Adrenal gland (tissue), 12 donors: ENCODE data around the gene REM2. TPM values are rescaled to one million over a fixed set of nuclear protein-coding genes. Genes with fewer than 3 reads are reported as not detected.
A peak's percentile ranks its signal among the peaks of the same experiment; 100 is the strongest.

Source experiments
- DNase-seq, 7 donors: peaks; one replicate each; pipeline ENCODE4 v3.0.0-alpha.2; 2019 to 2020
- H3K27ac ChIP-seq, 5 donors: fragments of 200-600 bp; sonication (generic) in 4 of 5; 1 replicate in 3 of 5; 2 replicates in 2 of 5; pipeline versions ENCODE4 v1.5.1 to v1.8.0; 2016 to 2020; ENCODE audit warnings: mild to moderate bottlenecking in 1 of 5
- H3K27me3 ChIP-seq: fragments of 200-600 bp; 2 replicates; pipeline ENCODE4 v1.8.0; 2021
- H3K36me3 ChIP-seq, 2 donors: fragments of 200-600 bp; replicated peaks in 1 of 2; 1 replicate in 1 of 2; 2 replicates in 1 of 2; pipeline versions ENCODE4 v1.5.1 to v1.8.0; 2018 to 2022
- H3K4me1 ChIP-seq, 2 donors: fragments of 200-600 bp; replicated peaks in 1 of 2; 1 replicate in 1 of 2; 2 replicates in 1 of 2; pipeline versions ENCODE4 v1.5.1 to v1.8.0; 2018 to 2021
- H3K4me3 ChIP-seq, 4 donors: fragments of 200-600 bp; sonication (generic) in 3 of 4; one replicate each; pipeline ENCODE4 v1.5.1; 2016 to 2018
- H3K9me3 ChIP-seq, 3 donors: fragments of 200-600 bp; sonication (generic) in 1 of 3; replicated peaks in 1 of 3; 1 replicate in 2 of 3; 2 replicates in 1 of 3; pipeline versions ENCODE4 v1.5.1 to v1.8.0; 2016 to 2021
- CTCF ChIP-seq, 6 experiments: fragments of 450-650 bp in 4 of 6; fragments of 200-600 bp in 2 of 6; sonication (generic) in 1 of 6; IDR thresholded peaks; 1 replicate in 5 of 6; 2 replicates in 1 of 6; pipeline versions ENCODE4 v1.5.1 to v1.8.0; 2016 to 2021; ENCODE audit warnings: antibody characterized with exemption in 6 of 6, mild to moderate bottlenecking in 2 of 6, moderate library complexity in 1 of 6
- POLR2A ChIP-seq, 2 donors: fragments of 450-650 bp; IDR thresholded peaks; one replicate each; pipeline ENCODE4 v1.6.1; 2017; ENCODE audit warnings: antibody characterized with exemption in 2 of 2, mild to moderate bottlenecking in 2 of 2, moderate library complexity in 1 of 2
- WGBS, 4 donors: extraction: QIAGEN DNeasy Blood & Tissue Kit in 2 of 4; methylation state at CpG; one replicate each; pipeline versions ENCODE4 v1.1.5 to v1.1.7; 2013 to 2017; 5-methylcytosine and 5-hydroxymethylcytosine counted together
- intact Hi-C, 2 donors: fragments of 100-400 bp; cut with DNase I; formaldehyde crosslinking; loops; one replicate each; pipeline versions ENCODE4 v1.14.1 to v1.15.0; 2022 to 2023
- polyA plus RNA-seq, 3 donors: library from polyadenylated mRNA; stranded (reverse); fragments of 200-250 nt in 2 of 3; fragments of 350-450 nt in 1 of 3; fragmentation: Illumina TruSeq in 1 of 3; extraction: RNeasy Lipid Tissue Mini Kit (QIAGEN cat#74804) in 1 of 3; gene quantifications; one replicate each; pipeline ENCODE4 v1.2.3, GENCODE V29; 2013 to 2014
- total RNA-seq, 9 donors: library from RNA; depleted of rRNA in 4 of 9; stranded (reverse); fragments of >200 nt in 4 of 9; fragments of 120-200 nt in 1 of 9; fragmentation: NEBNext Ultra II Directional in 1 of 9; extraction: Animal tissue kit (Norgen Biotek cat#: 25700) in 1 of 9; gene quantifications; one replicate each; pipeline versions ENCODE4 v1.1.0 to v1.2.4, GENCODE V29; 2013 to 2023
- donor health status: healthy with polysubstance abuse.
- donor health status: Bipolar disorder and iron deficiency.
- donor health status: DM: yes; HTN: yes; CAD: no.
- donor health status: DM: no; HTN: no; CAD: no.
- donor health status: DM: no; HTN: no; CAD: no.
- donor health status: DM: yes; HTN: yes; CAD: no.

The REM2 gene
- total and polyA plus RNA-seq, 12 donors, result 0.09 to 1.2 (median 0.26) TPM; not detected in 4

- Histone ChIP-seq H3K9me3 (no peaks in the 10 kb centered on the region), H3K36me3 (peaks cover 0 to 62% of the 10 kb centered on the region in 2 donors), H3K27me3 (no peaks in the 10 kb centered on the region), H3K4me3 (no peak overlapping the region), H3K27ac (peak overlapping the region in 1 of 5 donors; percentile 0), H3K4me1 (peaks cover 1 to 27% of the 10 kb centered on the region in 2 donors)
- no peak for DNase-seq
- intact Hi-C loops, result no loop called here
- TF ChIP-seq CTCF (IDR thresholded peaks at IDR 0.05) (no peak), POLR2A (IDR thresholded peaks at IDR 0.05) (no peak)
- 88 to 92% (median 91%) methylated on average over 15 to 22 of the region's 22 CpGs for WGBS, 4 donors
Measured at GRCh38 chr14:22844221-22845102, 38.6 kb upstream of the REM2 start.

GRCh38 chr14:22845103-22845394 lies 38.0 kb upstream of the REM2 start:
- intact Hi-C loops, result no loop called here
- Histone ChIP-seq H3K4me3 (no peak overlapping the region), H3K36me3 (peaks cover 0 to 62% of the 10 kb centered on the region in 2 donors), H3K4me1 (peaks cover 0 to 31% of the 10 kb centered on the region in 2 donors), H3K27ac (no peak overlapping the region), H3K27me3 (no peaks in the 10 kb centered on the region), H3K9me3 (no peaks in the 10 kb centered on the region)
- DNase-seq, result no peak
- no peak for TF ChIP-seq POLR2A (IDR thresholded peaks at IDR 0.05)
- TF ChIP-seq CTCF (IDR thresholded peaks at IDR 0.05), result no peak
- whole genome bisulfite sequencing, 4 donors, result 88 to 95% (median 90%) methylated on average over 9 of the region's 9 CpGs

- DNase-seq, result no peak
- H3K4me1 ChIP-seq, result peaks cover under 1 to 35% of the 10 kb centered on the region in 2 donors
- peaks cover 0 to 59% of the 10 kb centered on the region in 2 donors for H3K36me3 ChIP-seq
Measured at GRCh38 chr14:22845821-22846625, 37.0 kb upstream of the REM2 start.

More at GRCh38 chr14:22845821-22846625, 37.0 kb upstream of the REM2 start:
- intact Hi-C loops, result no loop called here
- H3K9me3 ChIP-seq, result no peaks in the 10 kb centered on the region
- WGBS, 4 donors, result 87 to 91% (median 89%) methylated on average over 24 to 26 of the region's 26 CpGs
- no peak for TF ChIP-seq POLR2A (IDR thresholded peaks at IDR 0.05)
- TF ChIP-seq CTCF (IDR thresholded peaks at IDR 0.05), result no peak
- H3K27ac ChIP-seq, result peak overlapping the region in 1 of 5 donors; percentile 36
- no peaks in the 10 kb centered on the region for H3K27me3 ChIP-seq
- no peak overlapping the region for H3K4me3 ChIP-seq
